ENCODE data around the gene GPR37. TPM values are rescaled to one million over a fixed set of nuclear protein-coding genes. Genes with fewer than 3 reads are reported as not detected.

The GPR37 gene
- total RNA-seq, 4 donors from 2014 or later, result 0.51 to 11.0 (median 0.64) TPM

DNA sequence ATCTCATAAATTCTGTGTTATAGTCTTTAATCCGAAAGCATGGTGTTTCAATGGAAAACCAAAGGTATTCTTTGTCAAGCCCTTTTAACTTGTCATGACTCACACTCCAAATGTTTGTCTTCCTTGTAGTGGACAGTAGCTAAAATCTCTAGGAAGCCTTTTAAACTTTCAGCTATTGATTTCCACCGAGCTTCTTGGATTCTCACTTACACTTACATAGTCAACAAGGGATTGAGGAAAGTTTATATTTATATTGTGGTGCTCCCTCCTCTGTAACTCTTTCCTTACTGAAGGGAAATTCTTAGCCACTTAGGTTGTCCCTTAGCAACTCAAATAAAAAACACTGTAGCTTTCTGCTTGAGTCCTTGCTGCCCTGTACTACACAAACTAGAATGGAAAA is 31.2 kb upstream of the GPR37 start:
- H3K27me3 ChIP-seq, result peaks cover 0 to 2% of the 10 kb centered on the region in 2 donors
- no peaks in the 10 kb centered on the region for H3K36me3 ChIP-seq
- intact Hi-C loops (cut with DNase I; ENCODE audit: low total_unique reads), result no loop called here
- H3K9me3 ChIP-seq, result no peaks in the 10 kb centered on the region
- TF ChIP-seq, protein P1, sequence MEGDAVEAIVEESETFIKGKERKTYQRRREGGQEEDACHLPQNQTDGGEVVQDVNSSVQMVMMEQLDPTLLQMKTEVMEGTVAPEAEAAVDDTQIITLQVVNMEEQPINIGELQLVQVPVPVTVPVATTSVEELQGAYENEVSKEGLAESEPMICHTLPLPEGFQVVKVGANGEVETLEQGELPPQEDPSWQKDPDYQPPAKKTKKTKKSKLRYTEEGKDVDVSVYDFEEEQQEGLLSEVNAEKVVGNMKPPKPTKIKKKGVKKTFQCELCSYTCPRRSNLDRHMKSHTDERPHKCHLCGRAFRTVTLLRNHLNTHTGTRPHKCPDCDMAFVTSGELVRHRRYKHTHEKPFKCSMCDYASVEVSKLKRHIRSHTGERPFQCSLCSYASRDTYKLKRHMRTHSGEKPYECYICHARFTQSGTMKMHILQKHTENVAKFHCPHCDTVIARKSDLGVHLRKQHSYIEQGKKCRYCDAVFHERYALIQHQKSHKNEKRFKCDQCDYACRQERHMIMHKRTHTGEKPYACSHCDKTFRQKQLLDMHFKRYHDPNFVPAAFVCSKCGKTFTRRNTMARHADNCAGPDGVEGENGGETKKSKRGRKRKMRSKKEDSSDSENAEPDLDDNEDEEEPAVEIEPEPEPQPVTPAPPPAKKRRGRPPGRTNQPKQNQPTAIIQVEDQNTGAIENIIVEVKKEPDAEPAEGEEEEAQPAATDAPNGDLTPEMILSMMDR (IDR thresholded peaks at IDR 0.05), result no peak
- no peak for TF ChIP-seq POLR2A (IDR thresholded peaks at IDR 0.05)
- no peak overlapping the region for H3K27ac ChIP-seq
- no peak overlapping the region for H3K4me3 ChIP-seq
- no peak for DNase-seq
- no peaks in the 10 kb centered on the region for H3K4me1 ChIP-seq

DNA sequence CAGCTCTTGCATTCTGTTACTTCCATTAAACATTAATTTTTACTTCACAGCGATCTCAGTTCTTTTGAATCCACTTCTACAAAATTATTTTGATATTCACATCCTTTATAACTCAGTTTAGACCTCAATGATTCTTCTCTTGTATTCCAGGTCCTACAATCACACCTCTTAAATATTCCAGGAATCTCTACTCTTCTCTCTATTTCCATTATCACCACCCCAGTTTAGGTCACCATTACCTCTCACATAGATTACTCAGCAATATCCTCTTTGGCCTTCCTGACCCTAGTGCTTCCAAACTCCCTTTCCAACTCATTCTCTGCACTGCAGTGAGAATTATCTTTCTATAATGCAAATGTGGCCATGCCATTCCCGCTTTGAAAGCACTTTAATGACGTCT is 27.1 kb upstream of the GPR37 start:
- Histone ChIP-seq H3K36me3 (no peaks in the 10 kb centered on the region), H3K9me3 (no peaks in the 10 kb centered on the region), H3K4me1 (no peaks in the 10 kb centered on the region), H3K4me3 (no peak overlapping the region), H3K27me3 (no peaks in the 10 kb centered on the region), H3K27ac (no peak overlapping the region)
- intact Hi-C loops (cut with DNase I; ENCODE audit: low total_unique reads), result no loop called here
- DNase-seq, result no peak
- TF ChIP-seq, protein P1 (IDR thresholded peaks at IDR 0.05), result no peak
- no peak for TF ChIP-seq POLR2A (IDR thresholded peaks at IDR 0.05)

DNA sequence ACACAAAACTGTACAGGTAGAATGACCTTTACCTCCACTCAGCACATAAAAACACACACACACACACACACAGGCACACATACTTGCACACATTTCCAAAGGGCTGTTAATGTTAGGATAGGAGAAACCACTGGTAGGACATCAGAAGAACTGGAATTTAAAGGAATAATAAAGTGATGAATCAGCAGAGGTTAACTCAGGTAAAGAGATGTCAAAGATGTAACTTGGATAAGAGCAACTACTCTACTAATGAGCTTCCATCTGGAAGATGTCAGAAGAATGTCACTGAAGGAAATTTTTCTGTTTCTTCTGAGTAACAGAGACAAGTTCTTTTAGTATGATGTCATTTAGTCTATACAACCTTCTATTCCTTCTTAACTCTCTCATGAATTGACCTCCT is 26.4 kb upstream of the GPR37 start:
- no peak for TF ChIP-seq POLR2A (IDR thresholded peaks at IDR 0.05)
- TF ChIP-seq, protein P1 (IDR thresholded peaks at IDR 0.05), result no peak
- H3K36me3 ChIP-seq, result no peaks in the 10 kb centered on the region
- H3K9me3 ChIP-seq, result no peaks in the 10 kb centered on the region
- H3K4me1 ChIP-seq, result no peaks in the 10 kb centered on the region
- H3K4me3 ChIP-seq, result no peak overlapping the region
- DNase-seq, result no peak
- intact Hi-C loops (cut with DNase I; ENCODE audit: low total_unique reads), result no loop called here
- H3K27ac ChIP-seq, result no peak overlapping the region
- no peaks in the 10 kb centered on the region for H3K27me3 ChIP-seq

DNA sequence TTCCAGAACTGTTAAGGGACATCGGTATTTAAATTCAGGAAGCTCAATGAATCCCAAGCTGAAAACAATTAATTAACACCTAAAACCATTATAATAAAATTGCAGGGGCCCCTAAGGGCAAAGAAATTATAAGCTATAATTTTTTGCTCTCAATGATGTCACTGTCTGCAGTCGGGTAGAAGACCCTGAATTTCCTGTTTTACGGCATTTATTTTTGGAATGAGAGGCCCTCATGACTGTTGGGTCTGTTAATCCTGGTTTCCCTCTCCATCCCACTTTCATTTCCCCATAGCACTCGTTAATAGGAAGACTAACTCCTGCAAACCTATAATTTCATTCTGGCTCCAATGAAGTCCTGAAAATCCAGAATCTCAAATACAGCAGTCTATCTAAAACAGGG is 25.8 kb upstream of the GPR37 start:
- TF ChIP-seq, protein P1 (IDR thresholded peaks at IDR 0.05), result no peak
- TF ChIP-seq POLR2A (IDR thresholded peaks at IDR 0.05), result no peak
- Histone ChIP-seq H3K36me3 (no peaks in the 10 kb centered on the region), H3K9me3 (no peaks in the 10 kb centered on the region), H3K4me3 (no peak overlapping the region), H3K4me1 (no peaks in the 10 kb centered on the region), H3K27me3 (no peaks in the 10 kb centered on the region), H3K27ac (no peak overlapping the region)
- no peak for DNase-seq
- intact Hi-C loops (cut with DNase I; ENCODE audit: low total_unique reads), result no loop called here

DNA sequence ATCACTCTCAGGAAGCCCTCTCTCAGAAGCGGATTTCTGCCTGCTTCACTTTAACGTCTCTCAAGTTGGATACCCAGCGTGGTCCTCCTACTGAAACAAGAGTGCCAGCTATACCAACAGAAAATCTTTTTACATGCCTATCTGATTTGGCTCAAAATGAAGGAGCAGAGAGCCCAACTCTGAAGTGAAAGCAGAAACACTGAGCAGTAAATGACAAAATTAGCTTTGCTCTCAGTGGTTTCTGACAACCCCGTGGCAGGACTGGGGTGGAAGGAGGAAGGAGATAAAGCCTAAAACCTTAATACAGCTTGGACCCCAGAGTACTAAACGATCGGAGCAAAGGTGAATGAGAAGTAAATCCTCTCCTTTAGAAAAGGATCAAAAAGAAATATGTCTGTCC is 25.1 kb upstream of the GPR37 start:
- TF ChIP-seq, protein P1 (IDR thresholded peaks at IDR 0.05), result no peak
- no peak for TF ChIP-seq POLR2A (IDR thresholded peaks at IDR 0.05)
- Histone ChIP-seq H3K36me3 (no peaks in the 10 kb centered on the region), H3K9me3 (no peaks in the 10 kb centered on the region), H3K4me3 (no peak overlapping the region), H3K27me3 (no peaks in the 10 kb centered on the region), H3K27ac (no peak overlapping the region), H3K4me1 (no peaks in the 10 kb centered on the region)
- no peak for DNase-seq
- intact Hi-C loops (cut with DNase I; ENCODE audit: low total_unique reads), result no loop called here
